Fibroblast of lung (primary cell): ENCODE measurements around the gene GPR156. TPM values are rescaled to one million over a fixed set of nuclear protein-coding genes. Genes with fewer than 3 reads are reported as not detected.

Source experiments
- DNase-seq, 2 donors: peaks; one replicate each; pipeline versions ENCODE4 v3.0.0 to v3.0.0-alpha.2; 2010; ENCODE audit warnings: low read depth in 2 of 2
- H2AFZ ChIP-seq: 2 replicates; pipeline ENCODE4 v1.5.1; 2012; ENCODE audit warnings: low read length, control low read depth, inconsistent platforms
- H3K27ac ChIP-seq: 2 replicates; pipeline ENCODE4 v1.5.1; 2011; ENCODE audit warnings: low read length, control low read depth; ENCODE audit not compliant: insufficient read depth
- H3K27me3 ChIP-seq: 2 replicates; pipeline ENCODE4 v1.5.1; 2011; ENCODE audit warnings: mild to moderate bottlenecking, low read length; ENCODE audit not compliant: control insufficient read depth, insufficient read depth
- H3K36me3 ChIP-seq: 2 replicates; pipeline ENCODE4 v1.5.1; 2011; ENCODE audit warnings: low read length; ENCODE audit not compliant: control insufficient read depth, insufficient read depth
- H3K4me1 ChIP-seq: 2 replicates; pipeline ENCODE4 v1.5.1; 2011; ENCODE audit warnings: low read length; ENCODE audit not compliant: control insufficient read depth, insufficient read depth; ENCODE audit errors: extremely low read depth
- H3K4me2 ChIP-seq: 2 replicates; pipeline ENCODE4 v1.5.1; 2011; ENCODE audit warnings: low read length, control low read depth; ENCODE audit not compliant: insufficient read depth; ENCODE audit errors: extremely low read depth
- H3K4me3 ChIP-seq, 4 experiments: fragments of 200-600 bp in 1 of 4; sonication (generic) in 1 of 4; replicated peaks in 1 of 4; 2 replicates each; pipeline ENCODE4 v1.5.1; 2011 to 2016; ENCODE audit warnings: low read length in 4 of 4, low read depth in 3 of 4, mild to moderate bottlenecking in 3 of 4, control low read depth in 2 of 4, inconsistent platforms in 1 of 4, mixed read lengths in 1 of 4; ENCODE audit not compliant: insufficient read depth in 1 of 4; ENCODE audit errors: control extremely low read depth in 1 of 4
- H3K79me2 ChIP-seq: 2 replicates; pipeline ENCODE4 v1.5.1; 2012; ENCODE audit warnings: mild to moderate bottlenecking, low read length, inconsistent platforms; ENCODE audit not compliant: control insufficient read depth, insufficient read depth
- H3K9ac ChIP-seq: 2 replicates; pipeline ENCODE4 v1.5.1; 2011; ENCODE audit warnings: mild to moderate bottlenecking, low read length, control low read depth; ENCODE audit not compliant: insufficient read depth
- H3K9me3 ChIP-seq: 2 replicates; pipeline ENCODE4 v1.5.1; 2012; ENCODE audit warnings: low read depth, low read length; ENCODE audit not compliant: control insufficient read depth, insufficient read depth
- H4K20me1 ChIP-seq: 2 replicates; pipeline ENCODE4 v1.5.1; 2011; ENCODE audit warnings: low read length; ENCODE audit not compliant: control insufficient read depth, insufficient read depth; ENCODE audit errors: extremely low read depth
- CTCF ChIP-seq, 2 donors: IDR thresholded peaks in 1 of 2; conservative IDR thresholded peaks in 1 of 2; 1 replicate in 1 of 2; 2 replicates in 1 of 2; pipeline ENCODE4 v1.5.1; 2011 to 2012; ENCODE audit warnings: low read length in 2 of 2, control low read depth in 1 of 2, inconsistent platforms in 1 of 2, low read depth in 1 of 2, mild to moderate bottlenecking in 1 of 2
- EZH2 ChIP-seq: IDR thresholded peaks from 2 replicates; pipeline ENCODE4 v1.5.1; 2012; ENCODE audit warnings: low read length, control low read depth, mild to moderate bottlenecking; ENCODE audit errors: missing control alignments
- polyA plus RNA-seq, 2 donors: library from polyadenylated mRNA; depleted of rRNA in 1 of 2; stranded (reverse) in 1 of 2; unstranded in 1 of 2; fragments of >200 nt; gene quantifications; 2 replicates each; pipeline ENCODE4 v1.2.1, GENCODE V29; 2011 to 2012; ENCODE audit warnings: missing spikeins in 1 of 2
- total RNA-seq: library from RNA; depleted of rRNA; stranded (reverse); fragments of >200 nt; gene quantifications from 2 replicates; pipeline ENCODE4 v1.2.1, GENCODE V29; 2014

The GPR156 gene
- total and polyA plus RNA-seq, 2 donors (not counting 1 experiment from before 2014, with no cell fraction given) = 0.33 to 0.42 TPM

- Histone ChIP-seq H3K9ac (no peak overlapping the region), H3K9me3 (no peaks in the 10 kb centered on the region), H3K4me3 (no peak overlapping the region), H3K27me3 (peaks cover 3% of the 10 kb centered on the region), H4K20me1 (no peaks in the 10 kb centered on the region), H3K27ac (no peak overlapping the region), H3K79me2 (no peaks in the 10 kb centered on the region), H2AFZ (no peak overlapping the region), H3K4me2 (no peak overlapping the region), H3K4me1 (no peaks in the 10 kb centered on the region), H3K36me3 (no peaks in the 10 kb centered on the region)
- peak in 1 of 2 donors; percentile 18 for DNase-seq
- TF ChIP-seq CTCF (conservative IDR thresholded peaks at IDR 0.05 in 1 of 2, IDR thresholded peaks at IDR 0.05 in 1 of 2; ENCODE audit: low read depth in 1 of 2, low read length in 2 of 2) (no peak), EZH2 (no peak)
Measured at GRCh38 chr3:120280026-120280425, 5.0 kb downstream of the GPR156 start.

- Histone ChIP-seq H3K4me2 (no peak overlapping the region), H3K9ac (no peak overlapping the region), H3K9me3 (no peaks in the 10 kb centered on the region), H3K27ac (no peak overlapping the region), H4K20me1 (no peaks in the 10 kb centered on the region), H2AFZ (no peak overlapping the region), H3K36me3 (no peaks in the 10 kb centered on the region), H3K79me2 (no peaks in the 10 kb centered on the region), H3K4me1 (no peaks in the 10 kb centered on the region), H3K27me3 (peaks cover 1% of the 10 kb centered on the region), H3K4me3 (no peak overlapping the region)
- no peak for DNase-seq
- TF ChIP-seq EZH2 = no peak
- TF ChIP-seq CTCF (conservative IDR thresholded peaks at IDR 0.05 in 1 of 2, IDR thresholded peaks at IDR 0.05 in 1 of 2; ENCODE audit: low read depth in 1 of 2, low read length in 2 of 2) = no peak
Measured at GRCh38 chr3:120276767-120277166, 8.3 kb downstream of the GPR156 start.

- H3K9ac ChIP-seq = no peak overlapping the region
- TF ChIP-seq CTCF (conservative IDR thresholded peaks at IDR 0.05 in 1 of 2, IDR thresholded peaks at IDR 0.05 in 1 of 2; ENCODE audit: low read depth in 1 of 2, low read length in 2 of 2) = no peak
- no peak for TF ChIP-seq EZH2
- H3K4me2 ChIP-seq = no peak overlapping the region
- no peaks in the 10 kb centered on the region for H4K20me1 ChIP-seq
- no peaks in the 10 kb centered on the region for H3K4me1 ChIP-seq
- no peaks in the 10 kb centered on the region for H3K79me2 ChIP-seq
- no peaks in the 10 kb centered on the region for H3K36me3 ChIP-seq
- no peak for DNase-seq
- H3K9me3 ChIP-seq = no peaks in the 10 kb centered on the region
- no peak overlapping the region for H3K27ac ChIP-seq
- no peak overlapping the region for H2AFZ ChIP-seq
- peaks cover 5% of the 10 kb centered on the region for H3K27me3 ChIP-seq
- no peak overlapping the region for H3K4me3 ChIP-seq
Measured at GRCh38 chr3:120275618-120276017, 9.4 kb downstream of the GPR156 start.
